ENCODE results near the gene TJP3. TPM values are rescaled to one million over a fixed set of nuclear protein-coding genes. Genes with fewer than 3 reads are reported as not detected.

Gene TJP3
- total and polyA plus RNA-seq, 2 experiments from 2014 or later, result 18.2 to 23.9 TPM

DNA sequence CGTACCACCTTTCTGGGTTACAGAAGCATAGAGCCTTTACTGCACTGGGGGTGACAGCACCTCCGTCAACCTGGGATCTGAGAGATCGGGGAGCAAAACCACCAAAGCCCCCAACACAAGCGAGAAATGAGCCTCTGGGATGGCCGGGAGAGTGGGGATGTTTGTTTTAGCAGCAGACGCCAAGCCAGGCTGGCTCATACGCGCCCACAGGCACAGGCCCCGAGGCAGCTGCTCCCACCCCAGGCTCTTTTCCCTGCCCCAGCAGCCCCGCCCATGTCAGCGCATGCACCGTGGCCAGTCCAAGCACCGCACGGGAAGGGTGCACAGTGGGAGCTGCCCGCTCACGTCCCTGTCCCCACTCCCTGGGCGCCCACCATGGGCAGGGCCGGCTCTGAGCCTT lies 16.5 kb upstream of the TJP3 start (continued):
- TF ChIP-seq, protein P1, sequence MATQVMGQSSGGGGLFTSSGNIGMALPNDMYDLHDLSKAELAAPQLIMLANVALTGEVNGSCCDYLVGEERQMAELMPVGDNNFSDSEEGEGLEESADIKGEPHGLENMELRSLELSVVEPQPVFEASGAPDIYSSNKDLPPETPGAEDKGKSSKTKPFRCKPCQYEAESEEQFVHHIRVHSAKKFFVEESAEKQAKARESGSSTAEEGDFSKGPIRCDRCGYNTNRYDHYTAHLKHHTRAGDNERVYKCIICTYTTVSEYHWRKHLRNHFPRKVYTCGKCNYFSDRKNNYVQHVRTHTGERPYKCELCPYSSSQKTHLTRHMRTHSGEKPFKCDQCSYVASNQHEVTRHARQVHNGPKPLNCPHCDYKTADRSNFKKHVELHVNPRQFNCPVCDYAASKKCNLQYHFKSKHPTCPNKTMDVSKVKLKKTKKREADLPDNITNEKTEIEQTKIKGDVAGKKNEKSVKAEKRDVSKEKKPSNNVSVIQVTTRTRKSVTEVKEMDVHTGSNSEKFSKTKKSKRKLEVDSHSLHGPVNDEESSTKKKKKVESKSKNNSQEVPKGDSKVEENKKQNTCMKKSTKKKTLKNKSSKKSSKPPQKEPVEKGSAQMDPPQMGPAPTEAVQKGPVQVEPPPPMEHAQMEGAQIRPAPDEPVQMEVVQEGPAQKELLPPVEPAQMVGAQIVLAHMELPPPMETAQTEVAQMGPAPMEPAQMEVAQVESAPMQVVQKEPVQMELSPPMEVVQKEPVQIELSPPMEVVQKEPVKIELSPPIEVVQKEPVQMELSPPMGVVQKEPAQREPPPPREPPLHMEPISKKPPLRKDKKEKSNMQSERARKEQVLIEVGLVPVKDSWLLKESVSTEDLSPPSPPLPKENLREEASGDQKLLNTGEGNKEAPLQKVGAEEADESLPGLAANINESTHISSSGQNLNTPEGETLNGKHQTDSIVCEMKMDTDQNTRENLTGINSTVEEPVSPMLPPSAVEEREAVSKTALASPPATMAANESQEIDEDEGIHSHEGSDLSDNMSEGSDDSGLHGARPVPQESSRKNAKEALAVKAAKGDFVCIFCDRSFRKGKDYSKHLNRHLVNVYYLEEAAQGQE (IDR thresholded peaks at IDR 0.05; ENCODE audit: unreplicated experiment), result no peak
- no peak for TF ChIP-seq EZH2 (IDR thresholded peaks at IDR 0.05; ENCODE audit: low read depth, unreplicated experiment)
- TF ChIP-seq, protein P2, sequence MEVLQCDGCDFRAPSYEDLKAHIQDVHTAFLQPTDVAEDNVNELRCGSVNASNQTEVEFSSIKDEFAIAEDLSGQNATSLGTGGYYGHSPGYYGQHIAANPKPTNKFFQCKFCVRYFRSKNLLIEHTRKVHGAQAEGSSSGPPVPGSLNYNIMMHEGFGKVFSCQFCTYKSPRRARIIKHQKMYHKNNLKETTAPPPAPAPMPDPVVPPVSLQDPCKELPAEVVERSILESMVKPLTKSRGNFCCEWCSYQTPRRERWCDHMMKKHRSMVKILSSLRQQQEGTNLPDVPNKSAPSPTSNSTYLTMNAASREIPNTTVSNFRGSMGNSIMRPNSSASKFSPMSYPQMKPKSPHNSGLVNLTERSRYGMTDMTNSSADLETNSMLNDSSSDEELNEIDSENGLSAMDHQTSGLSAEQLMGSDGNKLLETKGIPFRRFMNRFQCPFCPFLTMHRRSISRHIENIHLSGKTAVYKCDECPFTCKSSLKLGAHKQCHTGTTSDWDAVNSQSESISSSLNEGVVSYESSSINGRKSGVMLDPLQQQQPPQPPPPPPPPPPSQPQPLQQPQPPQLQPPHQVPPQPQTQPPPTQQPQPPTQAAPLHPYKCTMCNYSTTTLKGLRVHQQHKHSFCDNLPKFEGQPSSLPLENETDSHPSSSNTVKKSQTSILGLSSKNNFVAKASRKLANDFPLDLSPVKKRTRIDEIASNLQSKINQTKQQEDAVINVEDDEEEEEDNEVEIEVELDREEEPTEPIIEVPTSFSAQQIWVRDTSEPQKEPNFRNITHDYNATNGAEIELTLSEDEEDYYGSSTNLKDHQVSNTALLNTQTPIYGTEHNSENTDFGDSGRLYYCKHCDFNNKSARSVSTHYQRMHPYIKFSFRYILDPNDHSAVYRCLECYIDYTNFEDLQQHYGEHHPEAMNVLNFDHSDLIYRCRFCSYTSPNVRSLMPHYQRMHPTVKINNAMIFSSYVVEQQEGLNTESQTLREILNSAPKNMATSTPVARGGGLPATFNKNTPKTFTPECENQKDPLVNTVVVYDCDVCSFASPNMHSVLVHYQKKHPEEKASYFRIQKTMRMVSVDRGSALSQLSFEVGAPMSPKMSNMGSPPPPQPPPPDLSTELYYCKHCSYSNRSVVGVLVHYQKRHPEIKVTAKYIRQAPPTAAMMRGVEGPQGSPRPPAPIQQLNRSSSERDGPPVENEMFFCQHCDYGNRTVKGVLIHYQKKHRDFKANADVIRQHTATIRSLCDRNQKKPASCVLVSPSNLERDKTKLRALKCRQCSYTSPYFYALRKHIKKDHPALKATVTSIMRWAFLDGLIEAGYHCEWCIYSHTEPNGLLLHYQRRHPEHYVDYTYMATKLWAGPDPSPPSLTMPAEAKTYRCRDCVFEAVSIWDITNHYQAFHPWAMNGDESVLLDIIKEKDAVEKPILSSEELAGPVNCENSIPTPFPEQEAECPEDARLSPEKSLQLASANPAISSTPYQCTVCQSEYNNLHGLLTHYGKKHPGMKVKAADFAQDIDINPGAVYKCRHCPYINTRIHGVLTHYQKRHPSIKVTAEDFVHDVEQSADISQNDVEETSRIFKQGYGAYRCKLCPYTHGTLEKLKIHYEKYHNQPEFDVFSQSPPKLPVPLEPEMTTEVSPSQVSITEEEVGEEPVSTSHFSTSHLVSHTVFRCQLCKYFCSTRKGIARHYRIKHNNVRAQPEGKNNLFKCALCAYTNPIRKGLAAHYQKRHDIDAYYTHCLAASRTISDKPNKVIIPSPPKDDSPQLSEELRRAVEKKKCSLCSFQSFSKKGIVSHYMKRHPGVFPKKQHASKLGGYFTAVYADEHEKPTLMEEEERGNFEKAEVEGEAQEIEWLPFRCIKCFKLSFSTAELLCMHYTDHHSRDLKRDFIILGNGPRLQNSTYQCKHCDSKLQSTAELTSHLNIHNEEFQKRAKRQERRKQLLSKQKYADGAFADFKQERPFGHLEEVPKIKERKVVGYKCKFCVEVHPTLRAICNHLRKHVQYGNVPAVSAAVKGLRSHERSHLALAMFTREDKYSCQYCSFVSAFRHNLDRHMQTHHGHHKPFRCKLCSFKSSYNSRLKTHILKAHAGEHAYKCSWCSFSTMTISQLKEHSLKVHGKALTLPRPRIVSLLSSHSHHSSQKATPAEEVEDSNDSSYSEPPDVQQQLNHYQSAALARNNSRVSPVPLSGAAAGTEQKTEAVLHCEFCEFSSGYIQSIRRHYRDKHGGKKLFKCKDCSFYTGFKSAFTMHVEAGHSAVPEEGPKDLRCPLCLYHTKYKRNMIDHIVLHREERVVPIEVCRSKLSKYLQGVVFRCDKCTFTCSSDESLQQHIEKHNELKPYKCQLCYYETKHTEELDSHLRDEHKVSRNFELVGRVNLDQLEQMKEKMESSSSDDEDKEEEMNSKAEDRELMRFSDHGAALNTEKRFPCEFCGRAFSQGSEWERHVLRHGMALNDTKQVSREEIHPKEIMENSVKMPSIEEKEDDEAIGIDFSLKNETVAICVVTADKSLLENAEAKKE (CRISPR knock-in tag; IDR thresholded peaks at IDR 0.05), result no peak

Measured in GM23338 (cell line).